ENCODE measurements around the gene SUGCT.
"Not testable (repeated sequence)": the region's sequence is repeated elsewhere in the genome, so short reads cannot be mapped to it uniquely, and the experiment has no call there.

The SUGCT gene

GRCh38 chr7:40197527-40197926, 62.7 kb downstream of the SUGCT start:
- in situ Hi-C loops (cut with HindIII; ENCODE audit: low pct_unique_long_range_greater_than_20kb, low sequenced_read_pairs): no loop called here
- DNase-seq (ENCODE audit: low read depth in 1 of 2, low spot score in 1 of 2): no peak
- no peak for TF ChIP-seq JUND (IDR thresholded peaks at IDR 0.05; ENCODE audit: low read depth)

DNA sequence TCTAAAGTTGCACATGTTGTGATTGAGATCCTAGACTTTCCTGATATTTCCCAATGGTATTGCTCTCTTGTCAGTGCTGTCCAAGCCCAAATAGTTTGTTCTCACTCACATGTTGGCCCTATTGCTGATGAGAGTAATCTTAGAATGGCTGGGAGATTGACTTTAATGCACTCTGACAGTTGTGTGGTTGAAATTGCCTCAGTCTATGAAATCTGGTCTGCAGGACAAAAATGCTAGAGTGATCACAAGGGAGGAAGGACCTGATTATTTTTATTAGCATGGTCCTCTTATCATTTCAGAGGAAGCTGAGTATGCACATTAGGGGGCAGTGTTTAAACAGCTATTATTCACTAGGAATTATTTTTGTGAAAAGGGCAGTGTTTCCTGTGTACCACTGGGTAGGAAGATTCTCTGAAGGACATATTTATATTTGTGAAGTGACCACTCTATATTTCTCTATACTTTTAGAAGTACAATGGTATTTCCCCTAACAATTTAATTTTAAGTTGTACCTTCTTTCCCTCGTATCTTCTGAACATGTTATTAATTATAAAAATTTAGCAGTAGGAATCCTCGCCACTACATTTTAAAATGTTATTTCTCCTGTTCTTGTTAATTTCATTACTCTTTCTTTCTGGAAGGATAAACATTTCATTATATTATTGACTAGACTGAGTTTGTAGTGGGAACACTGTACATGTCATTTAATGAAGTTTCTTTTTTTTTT, 64.4 kb downstream of the SUGCT start:
- DNase-seq (ENCODE audit: low read depth in 1 of 2, low spot score in 1 of 2): no peak
- in situ Hi-C loops (cut with HindIII; ENCODE audit: low pct_unique_long_range_greater_than_20kb, low sequenced_read_pairs): no loop called here
- TF ChIP-seq JUND (IDR thresholded peaks at IDR 0.05; ENCODE audit: low read depth): no peak

DNA sequence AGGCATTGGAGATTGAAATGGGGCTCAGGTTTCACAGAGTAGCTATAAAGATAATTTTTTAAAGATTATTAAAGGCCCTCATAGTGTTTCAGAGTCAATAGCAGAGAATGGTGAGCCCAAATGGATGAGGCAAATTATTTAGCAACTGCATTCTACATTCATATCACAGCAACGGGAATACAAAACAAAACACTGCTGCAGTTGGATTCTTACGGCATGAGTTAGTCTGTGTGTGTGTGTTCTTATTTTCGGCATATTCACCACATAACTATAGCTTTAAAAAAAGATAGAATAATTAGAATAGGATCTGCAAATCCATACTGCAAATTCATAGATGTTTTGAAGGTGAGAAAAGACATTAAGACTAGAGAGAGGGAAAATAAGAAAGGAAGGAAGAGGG, 66.0 kb downstream of the SUGCT start:
- in situ Hi-C loops (cut with HindIII; ENCODE audit: low pct_unique_long_range_greater_than_20kb, low sequenced_read_pairs): no loop called here
- no peak for DNase-seq (ENCODE audit: low read depth in 1 of 2, low spot score in 1 of 2)
- TF ChIP-seq JUND (IDR thresholded peaks at IDR 0.05; ENCODE audit: low read depth): no peak

DNA sequence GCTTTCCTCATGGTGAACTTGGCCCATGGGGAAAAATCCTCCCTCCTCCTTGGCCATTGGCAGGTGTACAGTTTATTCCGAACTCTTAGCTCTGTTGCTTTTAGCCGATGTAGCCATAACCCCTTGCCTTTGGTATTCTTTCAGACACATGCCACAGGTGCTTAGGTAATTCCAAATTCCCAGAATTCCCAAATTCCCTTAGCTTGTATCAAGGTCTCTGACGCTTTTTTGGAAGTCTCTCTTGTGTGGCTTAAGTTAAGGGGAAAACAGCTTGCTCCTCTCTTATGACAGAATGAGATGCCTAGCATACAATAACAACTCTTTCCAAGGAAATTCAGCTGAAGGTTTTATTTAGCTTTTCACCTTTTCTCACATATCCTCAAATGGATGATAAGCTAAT, 68.0 kb downstream of the SUGCT start:
- in situ Hi-C loops (cut with HindIII; ENCODE audit: low pct_unique_long_range_greater_than_20kb, low sequenced_read_pairs): no loop called here
- TF ChIP-seq JUND (IDR thresholded peaks at IDR 0.05; ENCODE audit: low read depth): no peak
- DNase-seq (ENCODE audit: low read depth in 1 of 2, low spot score in 1 of 2): no peak

- in situ Hi-C loops (cut with HindIII; ENCODE audit: low pct_unique_long_range_greater_than_20kb, low sequenced_read_pairs): no loop called here
- no peak for TF ChIP-seq JUND (IDR thresholded peaks at IDR 0.05; ENCODE audit: low read depth)
- DNase-seq (ENCODE audit: low read depth in 1 of 2, low spot score in 1 of 2): no peak
These were observed 69.8 kb downstream of the SUGCT start for GRCh38 chr7:40204581-40204980.

GRCh38 chr7:40205992-40206391, 71.2 kb downstream of the SUGCT start:
- DNase-seq (ENCODE audit: low read depth in 1 of 2, low spot score in 1 of 2): no peak
- no peak for TF ChIP-seq JUND (IDR thresholded peaks at IDR 0.05; ENCODE audit: low read depth)
- in situ Hi-C loops (cut with HindIII; ENCODE audit: low pct_unique_long_range_greater_than_20kb, low sequenced_read_pairs): no loop called here

DNA sequence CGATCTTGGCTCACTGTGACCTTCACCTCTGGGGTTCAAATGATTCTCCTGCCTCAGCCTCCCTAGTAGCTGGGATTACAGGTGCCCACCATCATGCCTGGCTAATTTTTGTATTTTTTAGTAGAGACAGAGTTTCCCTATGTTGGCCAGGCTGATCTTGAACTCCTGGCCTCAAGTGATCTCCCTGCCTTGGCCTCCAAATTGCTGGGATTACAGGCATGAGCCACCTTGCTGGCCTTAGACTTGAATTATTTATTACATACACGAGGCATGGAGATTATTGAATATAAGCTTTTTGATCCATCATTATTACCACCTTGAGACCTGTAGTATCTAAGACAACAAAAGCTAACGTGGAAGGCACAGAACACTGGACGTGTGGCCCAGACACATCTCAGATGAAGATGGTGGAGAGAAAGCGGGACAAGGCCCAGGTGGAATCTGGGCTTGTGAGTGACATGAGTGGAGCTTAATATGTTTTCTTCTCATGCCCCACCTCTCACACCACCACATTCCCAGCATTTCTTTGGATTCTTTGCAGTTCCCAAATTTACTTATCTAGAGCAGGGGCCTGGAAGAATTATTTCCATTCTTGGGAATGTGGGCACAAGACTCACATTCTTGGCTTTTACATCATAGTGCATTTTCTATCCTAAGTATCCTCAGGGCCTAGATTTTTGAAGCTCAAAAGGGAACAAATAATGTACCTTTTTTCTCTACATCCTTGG, 76.6 kb downstream of the SUGCT start:
- no peak for DNase-seq (ENCODE audit: low read depth in 1 of 2, low spot score in 1 of 2)
- TF ChIP-seq JUND (IDR thresholded peaks at IDR 0.05; ENCODE audit: low read depth): no peak
- in situ Hi-C loops (cut with HindIII; ENCODE audit: low pct_unique_long_range_greater_than_20kb, low sequenced_read_pairs): no loop called here

DNA sequence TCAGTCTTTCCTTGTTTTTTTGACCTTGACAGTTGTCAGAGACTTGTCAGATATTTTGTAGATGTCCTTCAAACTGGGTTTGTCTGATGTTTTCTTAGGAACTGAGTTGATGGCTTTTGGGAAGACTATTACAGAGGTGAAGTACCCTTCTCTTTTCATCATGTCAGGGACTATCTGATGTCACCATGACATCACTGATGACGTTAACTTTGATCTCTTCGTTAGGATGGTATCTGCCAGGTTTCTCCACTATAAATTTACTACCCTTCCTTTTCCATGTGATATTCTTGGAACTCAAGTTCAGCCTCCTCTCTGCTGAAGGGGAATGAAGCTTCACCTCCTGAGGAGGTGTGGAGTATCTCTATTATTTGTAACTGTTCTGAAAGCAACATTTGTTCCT, 78.5 kb downstream of the SUGCT start:
- no peak for DNase-seq (ENCODE audit: low read depth in 1 of 2, low spot score in 1 of 2)
- in situ Hi-C loops (cut with HindIII; ENCODE audit: low pct_unique_long_range_greater_than_20kb, low sequenced_read_pairs): no loop called here
- TF ChIP-seq JUND (IDR thresholded peaks at IDR 0.05; ENCODE audit: low read depth): no peak

GRCh38 chr7:40213856-40214255, 79.1 kb downstream of the SUGCT start:
- no peak for TF ChIP-seq JUND (IDR thresholded peaks at IDR 0.05; ENCODE audit: low read depth)

DNA sequence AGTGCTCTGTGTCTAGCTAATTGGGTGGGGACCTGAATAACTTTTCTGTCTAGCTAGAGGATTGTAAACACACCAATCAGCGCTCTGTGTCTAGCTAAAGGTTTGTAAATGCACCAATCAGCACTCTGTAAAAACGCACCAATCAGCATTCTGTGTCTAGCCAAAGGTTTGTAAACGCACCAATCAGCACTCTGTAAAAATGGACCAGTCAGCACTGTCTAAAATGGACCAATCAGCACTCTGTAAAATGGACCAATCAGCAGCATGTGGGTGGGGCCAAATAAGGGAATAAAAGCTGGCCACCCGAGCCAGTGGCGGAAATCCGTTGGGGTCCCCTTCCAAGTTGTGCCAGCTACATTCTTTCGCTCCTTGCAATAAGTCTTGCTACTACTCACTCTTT, 83.8 kb downstream of the SUGCT start:
- in situ Hi-C loops (cut with HindIII; ENCODE audit: low pct_unique_long_range_greater_than_20kb, low sequenced_read_pairs); DNase-seq (ENCODE audit: low read depth in 1 of 2, low spot score in 1 of 2): not testable (repeated sequence)

More at GRCh38 chr7:40213856-40214255, 79.1 kb downstream of the SUGCT start:
- in situ Hi-C loops (cut with HindIII; ENCODE audit: low pct_unique_long_range_greater_than_20kb, low sequenced_read_pairs): no loop called here
- no peak for DNase-seq (ENCODE audit: low read depth in 1 of 2, low spot score in 1 of 2)

- no peak for TF ChIP-seq JUND (IDR thresholded peaks at IDR 0.05; ENCODE audit: low read depth)
- in situ Hi-C loops (cut with HindIII; ENCODE audit: low pct_unique_long_range_greater_than_20kb, low sequenced_read_pairs): no loop called here
- DNase-seq (ENCODE audit: low read depth in 1 of 2, low spot score in 1 of 2): no peak
These were observed 85.1 kb downstream of the SUGCT start for GRCh38 chr7:40219917-40220316.

- TF ChIP-seq JUND (IDR thresholded peaks at IDR 0.05; ENCODE audit: low read depth): no peak
- in situ Hi-C loops (cut with HindIII; ENCODE audit: low pct_unique_long_range_greater_than_20kb, low sequenced_read_pairs): no loop called here
- no peak for DNase-seq (ENCODE audit: low read depth in 1 of 2, low spot score in 1 of 2)
These were observed 85.7 kb downstream of the SUGCT start for GRCh38 chr7:40220421-40220911.

GRCh38 chr7:40221836-40222235, 87.0 kb downstream of the SUGCT start:
- TF ChIP-seq JUND (IDR thresholded peaks at IDR 0.05; ENCODE audit: low read depth): no peak
- DNase-seq (ENCODE audit: low read depth in 1 of 2, low spot score in 1 of 2): no peak
- in situ Hi-C loops (cut with HindIII; ENCODE audit: low pct_unique_long_range_greater_than_20kb, low sequenced_read_pairs): no loop called here
